Measurements from ENCODE around the gene C4orf50.

Gene C4orf50

DNA sequence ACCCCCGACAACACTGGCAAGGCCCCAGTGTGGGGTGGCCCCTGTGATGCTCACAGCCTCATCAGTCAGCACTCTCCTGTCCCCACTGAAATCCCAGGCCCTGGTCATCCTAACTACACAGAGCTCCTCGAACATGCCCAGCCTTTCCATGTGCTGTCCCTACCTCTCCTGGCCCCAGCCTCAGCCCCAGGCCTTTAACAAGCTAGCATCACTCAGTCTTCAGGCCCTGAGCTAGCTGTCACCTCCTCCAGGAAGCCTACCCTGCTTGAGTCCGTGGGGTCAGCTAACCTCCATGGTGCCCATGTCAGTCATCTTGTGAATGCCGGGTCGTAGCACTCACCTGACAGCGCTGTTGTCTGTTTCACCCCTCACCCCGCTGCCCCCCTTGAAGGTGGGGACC is 25.6 kb upstream of the C4orf50 start:
- no peak for DNase-seq (ENCODE audit: low read depth in 2 of 2)

DNA sequence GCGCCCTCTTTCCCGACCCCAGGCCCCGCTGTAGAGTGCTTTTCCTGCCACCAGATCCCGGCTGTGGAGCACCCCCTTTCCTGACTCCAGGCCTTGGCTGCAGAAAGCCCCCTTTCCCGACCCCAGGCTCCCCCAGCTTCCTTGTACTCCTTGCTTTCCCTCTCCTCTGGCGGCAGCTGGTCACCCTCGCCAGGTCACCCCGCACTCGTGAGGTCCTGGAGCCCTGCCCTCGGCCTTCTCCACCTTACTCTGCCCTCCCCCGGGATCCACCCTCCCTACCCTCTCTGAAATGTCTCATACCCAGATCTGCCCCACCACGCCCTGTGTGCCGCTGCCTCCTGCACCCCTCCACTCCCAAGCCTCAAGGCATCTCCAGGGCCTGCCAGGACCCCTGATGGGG is 25.0 kb upstream of the C4orf50 start:
- DNase-seq (ENCODE audit: low read depth in 2 of 2) = no peak

- DNase-seq (ENCODE audit: low read depth in 2 of 2) = no peak
These were observed 24.2 kb upstream of the C4orf50 start for GRCh38 chr4:6042293-6043063.

DNA sequence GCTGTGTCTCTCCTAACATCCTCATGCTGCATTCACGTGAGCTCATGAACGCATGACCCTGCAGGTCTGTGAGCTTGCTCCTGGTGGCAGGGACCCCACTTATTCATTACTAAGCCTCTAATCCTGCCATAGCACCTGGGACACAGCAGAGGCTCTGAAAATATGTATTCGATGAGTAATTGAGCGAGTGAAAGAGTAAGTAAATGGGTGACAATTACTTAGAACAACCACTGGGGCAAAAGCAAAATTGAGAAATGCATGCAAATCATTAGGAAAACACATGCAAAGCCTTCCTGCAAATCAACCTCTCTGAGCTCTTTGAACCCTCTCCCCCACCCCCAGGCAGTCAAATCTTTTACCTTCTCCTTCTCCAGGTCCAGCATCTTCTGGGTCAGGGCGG is 23.6 kb upstream of the C4orf50 start:
- no peak for DNase-seq (ENCODE audit: low read depth in 2 of 2)

DNA sequence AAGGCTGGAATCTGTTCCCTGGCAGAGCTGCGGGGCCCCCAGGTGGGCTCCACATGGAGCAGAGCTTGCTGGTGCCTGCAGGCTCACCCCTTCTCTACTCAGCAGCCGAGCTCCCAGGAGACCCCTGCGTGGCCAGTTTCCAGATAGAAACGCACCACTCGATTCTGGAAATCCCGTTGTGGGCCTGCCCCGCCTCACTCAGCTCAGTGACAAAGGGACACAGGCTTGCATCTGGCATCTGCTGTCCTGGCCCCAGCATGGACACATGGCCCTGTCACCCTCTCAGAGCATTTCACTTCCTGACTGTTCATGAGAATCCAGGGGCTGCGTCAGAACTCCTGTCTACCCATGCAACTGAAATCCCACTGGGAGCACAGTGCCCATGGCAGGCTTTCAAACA is 20.5 kb upstream of the C4orf50 start:
- DNase-seq (ENCODE audit: low read depth in 2 of 2) = no peak

GRCh38 chr4:6035786-6036185 is 17.6 kb upstream of the C4orf50 start:
- no peak for DNase-seq (ENCODE audit: low read depth in 2 of 2)

GRCh38 chr4:6033381-6033780 is 15.2 kb upstream of the C4orf50 start:
- DNase-seq (ENCODE audit: low read depth in 2 of 2) = no peak

DNA sequence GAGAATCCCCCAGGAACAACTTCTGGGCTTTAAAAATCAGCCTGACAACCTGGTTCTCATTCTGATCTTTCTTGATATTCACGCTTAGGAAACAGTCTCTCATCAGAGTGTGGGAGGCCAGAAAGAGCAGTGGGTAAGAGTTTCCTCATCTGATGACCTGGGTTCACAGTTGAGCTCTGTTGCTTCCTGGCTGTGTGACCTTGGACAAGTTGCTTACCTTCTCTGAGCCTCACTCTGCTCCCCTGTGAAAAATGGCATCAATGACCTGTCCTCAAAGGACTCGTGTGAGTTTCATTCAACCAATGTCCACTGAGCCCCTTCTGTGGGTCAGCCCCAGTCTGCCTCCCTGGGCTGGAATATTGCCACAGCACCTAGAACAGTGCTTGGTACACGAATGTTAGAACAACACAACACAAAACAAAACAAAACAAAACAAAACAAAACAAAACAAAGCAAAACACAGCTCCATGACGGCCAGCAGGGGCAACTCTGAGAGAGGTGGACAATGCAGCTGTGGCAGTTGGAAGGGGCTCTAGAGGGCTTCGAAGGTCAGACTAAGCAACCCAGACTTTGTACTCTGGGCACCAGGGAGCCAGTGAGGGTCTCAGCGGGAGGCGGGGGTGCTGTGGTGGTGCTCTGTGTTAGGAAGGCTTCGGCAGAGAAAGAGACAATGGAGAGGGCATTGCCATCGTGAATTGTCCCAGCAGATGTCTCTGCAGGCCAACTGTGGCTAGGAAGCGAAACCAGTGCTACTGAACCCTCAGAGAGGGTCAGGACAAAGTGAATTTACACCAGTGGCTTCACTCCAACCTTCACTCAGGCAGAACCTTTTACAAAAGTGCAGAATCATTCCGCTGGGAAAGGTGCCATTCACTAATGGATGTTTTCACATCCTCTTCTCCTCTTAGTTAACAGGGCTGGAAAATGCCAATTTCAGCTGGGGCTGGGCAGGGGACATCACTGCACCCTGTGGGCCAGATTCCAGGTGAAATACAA is 14.3 kb upstream of the C4orf50 start:
- no peak for DNase-seq (ENCODE audit: low read depth in 2 of 2)

DNA sequence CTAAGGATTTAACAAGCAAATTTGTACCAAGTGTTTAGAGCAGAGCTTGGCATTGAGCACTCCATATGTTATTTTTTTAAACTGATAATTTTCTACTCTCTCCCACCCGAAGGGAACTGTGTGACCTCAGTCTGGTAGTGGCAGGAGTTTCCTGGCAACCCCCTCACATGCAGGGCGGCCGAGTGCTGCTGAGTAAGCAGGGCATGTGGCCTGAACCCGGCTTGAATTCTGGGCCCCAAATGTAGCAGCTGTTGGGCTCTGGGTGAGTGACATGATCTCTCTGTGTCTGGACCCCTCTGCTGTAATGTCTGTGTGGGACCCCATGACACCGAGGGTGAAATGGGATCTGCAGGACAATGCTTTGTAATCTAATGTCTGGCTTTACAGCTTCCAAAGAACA is 13.6 kb upstream of the C4orf50 start:
- DNase-seq (ENCODE audit: low read depth in 2 of 2) = no peak

GRCh38 chr4:6030679-6031078 is 12.4 kb upstream of the C4orf50 start:
- no peak for DNase-seq (ENCODE audit: low read depth in 2 of 2)

GRCh38 chr4:6029254-6029653 is 11.0 kb upstream of the C4orf50 start:
- no peak for DNase-seq (ENCODE audit: low read depth in 2 of 2)

DNA sequence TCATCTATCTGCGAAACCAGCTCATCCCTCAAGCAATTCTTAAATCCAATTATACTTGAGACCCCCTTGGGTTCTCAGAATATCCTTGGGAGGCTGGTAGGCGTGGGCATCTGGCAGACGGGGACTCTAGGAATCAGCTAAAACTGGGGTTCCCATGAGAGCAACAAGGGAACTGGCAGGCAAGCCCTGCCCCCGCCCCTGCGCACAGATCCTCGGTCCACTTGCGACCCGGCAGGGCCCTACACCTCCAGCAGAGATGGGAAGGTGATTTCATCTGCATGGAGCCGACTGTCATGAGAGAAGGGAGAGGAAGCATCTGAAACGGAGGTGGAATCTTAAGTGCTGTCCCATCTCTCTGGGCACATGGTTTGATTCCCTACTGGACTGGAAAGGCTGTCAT is 9.9 kb upstream of the C4orf50 start:
- DNase-seq (ENCODE audit: low read depth in 2 of 2) = no peak

GRCh38 chr4:6027392-6027791 is 9.2 kb upstream of the C4orf50 start:
- no peak for DNase-seq (ENCODE audit: low read depth in 2 of 2)

DNA sequence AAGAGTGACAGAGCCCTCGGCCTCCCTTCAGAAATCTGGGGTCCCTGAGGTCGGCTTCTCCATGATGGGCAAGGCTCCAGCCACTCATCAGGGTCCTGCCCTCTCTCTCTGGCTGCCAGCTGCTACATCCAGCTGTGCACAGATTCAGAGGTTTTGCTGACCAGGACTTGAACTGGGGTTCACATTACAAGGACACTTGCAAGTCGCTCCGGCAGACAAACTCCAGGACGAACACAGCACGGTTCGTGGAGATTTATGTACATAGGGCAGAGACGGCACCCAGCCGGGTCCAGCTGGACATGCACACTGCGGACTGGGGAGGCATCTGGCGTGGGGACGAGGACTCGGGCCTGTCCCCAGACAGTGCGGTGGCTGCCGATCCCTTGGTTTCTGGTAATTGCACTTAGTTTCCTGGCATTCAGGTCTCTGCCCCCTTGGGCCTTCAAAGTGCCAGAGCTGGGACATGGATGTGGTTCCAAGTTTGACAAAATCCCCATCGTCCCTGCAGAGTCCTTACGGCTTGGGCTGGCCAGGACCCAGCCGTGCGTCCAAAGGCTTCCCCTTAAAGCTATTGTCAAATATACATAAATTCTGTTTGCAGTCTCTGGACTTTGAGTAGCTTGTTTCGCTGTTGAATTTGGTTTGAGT is 6.2 kb upstream of the C4orf50 start:
- no peak for DNase-seq (ENCODE audit: low read depth in 2 of 2)

DNA sequence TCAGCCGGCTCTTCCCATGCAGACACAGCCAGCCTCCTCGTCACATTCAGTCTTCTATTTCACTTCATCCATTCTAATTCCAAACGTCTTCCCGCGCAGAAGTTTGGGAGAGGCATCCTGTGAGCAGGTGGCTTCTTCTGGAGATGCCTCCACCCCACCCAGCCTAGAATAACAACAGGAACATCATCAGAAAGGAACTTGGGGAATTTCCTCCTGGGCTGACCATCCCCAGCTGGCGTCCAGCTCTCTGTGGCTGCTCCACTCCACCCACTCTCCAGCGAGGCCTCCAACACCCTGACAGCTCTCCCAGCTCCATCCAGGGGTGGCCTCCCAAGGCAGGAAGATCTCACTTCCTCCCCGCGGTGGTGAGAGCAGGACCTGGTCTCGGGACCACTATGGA is 5.5 kb upstream of the C4orf50 start:
- no peak for DNase-seq (ENCODE audit: low read depth in 2 of 2)

DNA sequence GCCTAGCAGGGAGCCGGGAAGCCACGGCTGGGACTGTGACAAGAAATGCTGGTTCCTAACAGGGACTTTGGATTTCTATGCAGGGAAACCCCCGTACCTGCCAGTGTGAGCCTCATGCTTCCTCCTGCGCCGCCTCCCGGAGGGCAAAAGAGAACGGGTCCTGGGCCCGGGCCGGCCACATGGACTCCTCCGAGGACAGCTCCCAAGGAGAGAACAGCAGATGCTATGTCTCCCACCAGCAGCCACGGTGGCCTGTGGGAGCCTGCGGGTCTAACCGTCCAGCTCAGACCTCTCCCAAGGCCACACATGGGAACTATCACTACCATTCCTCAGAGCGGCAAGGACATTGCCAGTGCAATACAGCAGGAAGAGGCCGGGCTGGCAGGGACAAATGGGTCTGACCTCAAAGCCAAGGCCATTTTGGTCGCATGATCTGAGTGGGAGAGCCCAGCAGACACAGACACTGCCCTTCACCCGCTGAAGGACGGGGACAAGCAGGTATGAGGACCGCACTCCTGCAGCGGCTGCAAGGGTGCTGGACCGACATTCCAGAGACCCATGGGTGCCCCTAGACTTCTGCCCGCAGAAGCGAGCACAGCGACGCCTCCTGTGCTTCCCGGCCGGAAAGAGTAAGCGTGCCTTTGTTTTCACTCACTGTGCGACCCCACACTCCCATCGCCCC is 4.5 kb upstream of the C4orf50 start:
- DNase-seq (ENCODE audit: low read depth in 2 of 2) = no peak

GRCh38 chr4:6021831-6022606 is 3.8 kb upstream of the C4orf50 start:
- no peak for DNase-seq (ENCODE audit: low read depth in 2 of 2)

- no peak for DNase-seq (ENCODE audit: low read depth in 2 of 2)
These were observed 2.4 kb upstream of the C4orf50 start for GRCh38 chr4:6020613-6021012.

- peak in 1 of 2 experiments; percentile 12 for DNase-seq (ENCODE audit: low read depth in 2 of 2)
These were observed 1.4 kb upstream of the C4orf50 start for GRCh38 chr4:6019316-6020263.

DNA sequence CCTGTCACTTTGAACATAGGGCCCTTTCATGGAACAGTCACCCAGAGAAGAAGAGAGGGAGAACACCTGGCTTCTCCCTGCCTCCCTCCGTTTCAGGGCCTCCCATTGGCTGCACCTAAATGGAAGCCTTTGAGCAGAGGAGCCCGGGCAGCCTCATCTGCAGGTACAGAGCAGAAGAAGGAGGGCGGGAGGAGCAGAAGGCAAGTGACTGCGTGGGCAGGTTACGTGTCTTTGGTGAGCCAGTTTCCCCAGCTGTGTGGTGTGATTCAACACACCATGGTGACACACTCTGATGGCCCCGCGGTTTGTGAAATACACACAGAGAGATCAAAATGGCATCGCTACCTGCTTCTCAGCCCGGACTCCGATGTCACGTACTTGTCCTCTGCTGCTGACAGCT is 431 bp downstream of the C4orf50 start:
- DNase-seq (ENCODE audit: low read depth in 2 of 2) = no peak

All from stimulated activated CD4-positive, alpha-beta T cell treated with anti-CD3 and anti-CD28 coated beads, Interleukin-12 subunit alpha, Interleukin-12 subunit beta, amount 100 ng/mL, for 24 hours (primary cell).